ENCODE data around the gene RRAS2. TPM values are rescaled to one million over a fixed set of nuclear protein-coding genes. Genes with fewer than 3 reads are reported as not detected.

The RRAS2 gene
- total RNA-seq, 1 experiment from 2014 or later: 164 TPM

GRCh38 chr11:14242733-14243132 lies 116.2 kb downstream of the RRAS2 start:
- H3K4me3 Mint-ChIP-seq: no peak overlapping the region
- POLR2A ChIA-PET: no interaction called here
- H3K36me3 Mint-ChIP-seq: no peaks in the 10 kb centered on the region
- CTCF ChIA-PET: no interaction called here
- peaks cover 12% of the 10 kb centered on the region for H3K4me1 Mint-ChIP-seq
- no peaks in the 10 kb centered on the region for H3K9me3 Mint-ChIP-seq
- DNase-seq (ENCODE audit: low spot score): no peak
- no peaks in the 10 kb centered on the region for H3K27me3 Mint-ChIP-seq (ENCODE audit: low read depth)
- ATAC-seq: no peak
- no peak overlapping the region for H3K27ac Mint-ChIP-seq
- TF ChIP-seq E2F4 (CRISPR knock-in tag; IDR thresholded peaks at IDR 0.05; ENCODE audit: borderline replicate concordance, low read depth): no peak
- TF ChIP-seq EMX1 (CRISPR knock-in tag; IDR thresholded peaks at IDR 0.05): no peak
- no peak for TF ChIP-seq AFF4 (CRISPR knock-in tag; IDR thresholded peaks at IDR 0.05; ENCODE audit: borderline replicate concordance)
- TF ChIP-seq NR3C1 (CRISPR knock-in tag; conservative IDR thresholded peaks at IDR 0.05; ENCODE audit: low read depth): no peak
- no peak for TF ChIP-seq RELA (CRISPR knock-in tag; IDR thresholded peaks at IDR 0.05; ENCODE audit: borderline replicate concordance)
- TF ChIP-seq NFYB (CRISPR knock-in tag; conservative IDR thresholded peaks at IDR 0.05; ENCODE audit: low read depth): no peak
- TF ChIP-seq USF1 (CRISPR knock-in tag; IDR thresholded peaks at IDR 0.05): no peak
- no peak for TF ChIP-seq STAT6 (CRISPR knock-in tag; conservative IDR thresholded peaks at IDR 0.05; ENCODE audit: low read depth)
- TF ChIP-seq FOXP4 (CRISPR knock-in tag; IDR thresholded peaks at IDR 0.05): no peak
- TF ChIP-seq ZNF416 (CRISPR knock-in tag; IDR thresholded peaks at IDR 0.05): no peak
- TF ChIP-seq ATF6 (CRISPR knock-in tag; IDR thresholded peaks at IDR 0.05): no peak
- no peak for TF ChIP-seq FOXJ3 (CRISPR knock-in tag; IDR thresholded peaks at IDR 0.05; ENCODE audit: borderline replicate concordance)
- no peak for TF ChIP-seq ZNF423 (CRISPR knock-in tag; IDR thresholded peaks at IDR 0.05)
- no peak for TF ChIP-seq ATF2 (CRISPR knock-in tag; IDR thresholded peaks at IDR 0.05; ENCODE audit: borderline replicate concordance, low read depth)
- no peak for TF ChIP-seq ZNF281 (CRISPR knock-in tag; IDR thresholded peaks at IDR 0.05)
- no peak for TF ChIP-seq PREB (CRISPR knock-in tag; IDR thresholded peaks at IDR 0.05; ENCODE audit: borderline replicate concordance)
- no peak for TF ChIP-seq CDX4 (CRISPR knock-in tag; IDR thresholded peaks at IDR 0.05; ENCODE audit: borderline replicate concordance)
- no peak for TF ChIP-seq ZNF232 (CRISPR knock-in tag; IDR thresholded peaks at IDR 0.05)

All from WTC11 (cell line).